ENCODE data around the gene XPO6.

GRCh38 chr16:28098959-28099945, 112.5 kb downstream of the XPO6 start:
- TF ChIP-seq CTCF (IDR thresholded peaks at IDR 0.05) (no peak), REST (IDR thresholded peaks at IDR 0.05; ENCODE audit: insufficient read depth in 1 of 2, low read depth in 2 of 2, low read length in 1 of 2) (no peak)

Data from Panc1 (cell line).